ENCODE data around the gene NLE1.

The NLE1 gene

DNA sequence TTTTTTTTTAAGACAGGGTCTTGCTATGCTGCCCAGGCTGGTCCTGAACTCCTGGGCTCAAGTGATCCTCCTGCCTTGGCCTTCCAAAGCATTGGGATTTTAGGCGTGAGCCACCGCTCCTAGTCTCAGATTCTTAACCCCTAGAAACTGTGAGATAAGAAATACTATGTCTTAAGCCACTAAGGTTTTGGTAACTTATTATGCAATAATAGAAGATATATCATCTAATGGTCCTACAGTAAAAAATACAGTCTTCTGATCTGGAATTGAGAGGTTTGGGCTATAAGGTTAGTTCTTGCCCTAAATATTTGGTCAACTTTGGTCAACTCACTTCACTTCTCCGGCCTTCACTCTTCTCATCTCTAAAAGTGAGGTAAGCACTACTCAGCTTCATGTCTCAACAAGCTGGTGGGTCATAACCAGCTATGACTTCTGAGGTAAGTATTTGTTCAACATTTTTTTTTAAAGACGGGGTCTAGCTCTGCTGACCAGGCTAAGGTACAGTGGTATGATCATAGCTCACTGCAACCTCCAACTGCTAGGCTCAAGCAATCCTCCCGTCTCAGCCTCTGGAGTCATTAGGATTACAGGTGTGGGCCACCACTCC lies 37.2 kb downstream of the NLE1 start:
- Histone ChIP-seq H3K27me3 (ENCODE audit: insufficient read depth, poor library complexity, severe bottlenecking) (no peaks in the 10 kb centered on the region), H3K27ac (ENCODE audit: poor library complexity, severe bottlenecking) (no peak overlapping the region), H3K4me3 (ENCODE audit: severe bottlenecking) (no peak overlapping the region), H3K9me3 (ENCODE audit: severe bottlenecking) (no peaks in the 10 kb centered on the region), H3K4me1 (ENCODE audit: insufficient read depth, poor library complexity, severe bottlenecking) (no peaks in the 10 kb centered on the region), H3K36me3 (ENCODE audit: low read depth) (peaks cover 9% of the 10 kb centered on the region)
- ATAC-seq (ENCODE audit: low read depth) = peak; percentile 45; the same call in 1 of the 3 replicates
- no peak for DNase-seq (ENCODE audit: low spot score)
- TF ChIP-seq CTCF (IDR thresholded peaks at IDR 0.05; ENCODE audit: poor library complexity, severe bottlenecking) = no peak

DNA sequence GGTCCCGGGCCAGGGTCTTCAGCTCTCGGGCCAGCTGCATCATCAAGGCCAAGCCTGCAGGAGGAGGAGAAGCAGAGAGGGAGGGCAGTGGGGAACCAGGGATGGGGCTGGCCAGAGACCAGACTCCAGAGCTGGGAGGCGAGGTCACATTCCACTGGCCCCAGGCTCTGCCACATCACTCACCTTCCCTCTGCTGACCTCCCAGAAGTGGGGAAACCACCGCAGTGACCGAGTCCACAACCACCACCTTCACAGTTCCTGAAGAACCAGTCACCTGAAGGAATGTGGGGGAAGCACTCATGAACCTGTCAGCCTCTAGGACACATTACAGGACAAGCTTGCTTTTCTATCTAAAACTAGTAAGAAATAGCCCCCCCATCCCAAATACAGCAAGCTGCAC lies 38.8 kb downstream of the NLE1 start:
- Histone ChIP-seq H3K27ac (ENCODE audit: poor library complexity, severe bottlenecking) (no peak overlapping the region), H3K9me3 (ENCODE audit: severe bottlenecking) (no peaks in the 10 kb centered on the region), H3K4me1 (ENCODE audit: insufficient read depth, poor library complexity, severe bottlenecking) (no peaks in the 10 kb centered on the region), H3K36me3 (ENCODE audit: low read depth) (peaks cover 9% of the 10 kb centered on the region), H3K27me3 (ENCODE audit: insufficient read depth, poor library complexity, severe bottlenecking) (no peaks in the 10 kb centered on the region), H3K4me3 (ENCODE audit: severe bottlenecking) (no peak overlapping the region)
- no peak for TF ChIP-seq CTCF (IDR thresholded peaks at IDR 0.05; ENCODE audit: poor library complexity, severe bottlenecking)
- DNase-seq (ENCODE audit: low spot score) (no peak), ATAC-seq (ENCODE audit: low read depth) (no peak)

GRCh38 chr17:35101725-35102124 lies 40.4 kb downstream of the NLE1 start:
- no peaks in the 10 kb centered on the region for H3K27me3 ChIP-seq (ENCODE audit: insufficient read depth, poor library complexity, severe bottlenecking)
- H3K4me3 ChIP-seq (ENCODE audit: severe bottlenecking) = no peak overlapping the region
- H3K4me1 ChIP-seq (ENCODE audit: insufficient read depth, poor library complexity, severe bottlenecking) = no peaks in the 10 kb centered on the region
- peaks cover 9% of the 10 kb centered on the region for H3K36me3 ChIP-seq (ENCODE audit: low read depth)
- no peaks in the 10 kb centered on the region for H3K9me3 ChIP-seq (ENCODE audit: severe bottlenecking)
- ATAC-seq (ENCODE audit: low read depth) (no peak), DNase-seq (ENCODE audit: low spot score) (no peak)
- TF ChIP-seq CTCF (IDR thresholded peaks at IDR 0.05; ENCODE audit: poor library complexity, severe bottlenecking) = no peak
- no peak overlapping the region for H3K27ac ChIP-seq (ENCODE audit: poor library complexity, severe bottlenecking)

- TF ChIP-seq CTCF (IDR thresholded peaks at IDR 0.05; ENCODE audit: poor library complexity, severe bottlenecking) = no peak
- Histone ChIP-seq H3K36me3 (ENCODE audit: low read depth) (peaks cover 8% of the 10 kb centered on the region), H3K4me1 (ENCODE audit: insufficient read depth, poor library complexity, severe bottlenecking) (no peaks in the 10 kb centered on the region), H3K27me3 (ENCODE audit: insufficient read depth, poor library complexity, severe bottlenecking) (no peaks in the 10 kb centered on the region), H3K9me3 (ENCODE audit: severe bottlenecking) (no peaks in the 10 kb centered on the region), H3K27ac (ENCODE audit: poor library complexity, severe bottlenecking) (no peak overlapping the region), H3K4me3 (ENCODE audit: severe bottlenecking) (no peak overlapping the region)
- no peak for DNase-seq (ENCODE audit: low spot score)
- ATAC-seq (ENCODE audit: low read depth) = no peak
Measured at GRCh38 chr17:35101036-35101435, 41.1 kb downstream of the NLE1 start.

- no peak for DNase-seq (ENCODE audit: low spot score)
- no peak for ATAC-seq (ENCODE audit: low read depth)
- Histone ChIP-seq H3K36me3 (ENCODE audit: low read depth) (peaks cover 6% of the 10 kb centered on the region), H3K9me3 (ENCODE audit: severe bottlenecking) (no peaks in the 10 kb centered on the region), H3K4me1 (ENCODE audit: insufficient read depth, poor library complexity, severe bottlenecking) (no peaks in the 10 kb centered on the region), H3K27me3 (ENCODE audit: insufficient read depth, poor library complexity, severe bottlenecking) (no peaks in the 10 kb centered on the region), H3K27ac (ENCODE audit: poor library complexity, severe bottlenecking) (no peak overlapping the region), H3K4me3 (ENCODE audit: severe bottlenecking) (no peak overlapping the region)
- TF ChIP-seq CTCF (IDR thresholded peaks at IDR 0.05; ENCODE audit: poor library complexity, severe bottlenecking) = no peak
Measured at GRCh38 chr17:35099908-35100307, 42.2 kb downstream of the NLE1 start.

Measured in RWPE2 (cell line).